Measurements from ENCODE around the gene TOB2. TPM values are rescaled to one million over a fixed set of nuclear protein-coding genes. Genes with fewer than 3 reads are reported as not detected.
A peak's percentile ranks its signal among the peaks of the same experiment; 100 is the strongest.

TOB2 gene
- total RNA-seq, 6 donors from 2014 or later = 32.8 to 53.6 (median 50.1) TPM

GRCh38 chr22:41478473-41478872, 31.9 kb upstream of the TOB2 start:
- DNase-seq = no peak
- peak overlapping the region; percentile 40 to 60 (median 53) for H3K27ac ChIP-seq

DNA sequence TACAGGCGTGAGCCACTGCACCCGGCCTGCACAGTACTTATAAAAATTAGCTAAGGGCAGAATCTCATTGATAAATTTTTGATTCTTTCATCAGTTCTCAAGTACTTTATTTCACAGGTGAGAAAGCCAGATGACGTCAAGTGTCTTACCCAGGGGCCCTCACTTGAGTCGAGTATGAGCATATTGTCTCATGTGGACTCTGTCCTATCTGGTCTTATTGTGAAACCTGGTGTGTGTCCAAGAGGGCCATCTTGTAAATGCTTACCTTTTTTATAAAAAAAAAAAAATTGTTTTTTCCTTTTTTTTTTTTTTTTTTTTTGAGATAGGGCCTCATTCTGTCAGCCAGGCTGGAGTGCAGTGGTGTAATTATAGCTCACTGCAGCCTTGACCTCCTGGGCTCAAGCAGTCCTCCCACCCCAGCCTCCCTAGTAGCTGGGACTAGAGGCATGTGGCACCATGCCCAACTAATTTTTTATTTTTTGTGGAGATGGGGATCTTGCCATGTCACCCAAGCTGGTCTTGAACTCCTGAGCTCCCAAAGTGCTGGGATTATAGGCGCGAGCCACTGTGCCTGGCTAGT, 28.4 kb upstream of the TOB2 start:
- TF ChIP-seq, protein P1, sequence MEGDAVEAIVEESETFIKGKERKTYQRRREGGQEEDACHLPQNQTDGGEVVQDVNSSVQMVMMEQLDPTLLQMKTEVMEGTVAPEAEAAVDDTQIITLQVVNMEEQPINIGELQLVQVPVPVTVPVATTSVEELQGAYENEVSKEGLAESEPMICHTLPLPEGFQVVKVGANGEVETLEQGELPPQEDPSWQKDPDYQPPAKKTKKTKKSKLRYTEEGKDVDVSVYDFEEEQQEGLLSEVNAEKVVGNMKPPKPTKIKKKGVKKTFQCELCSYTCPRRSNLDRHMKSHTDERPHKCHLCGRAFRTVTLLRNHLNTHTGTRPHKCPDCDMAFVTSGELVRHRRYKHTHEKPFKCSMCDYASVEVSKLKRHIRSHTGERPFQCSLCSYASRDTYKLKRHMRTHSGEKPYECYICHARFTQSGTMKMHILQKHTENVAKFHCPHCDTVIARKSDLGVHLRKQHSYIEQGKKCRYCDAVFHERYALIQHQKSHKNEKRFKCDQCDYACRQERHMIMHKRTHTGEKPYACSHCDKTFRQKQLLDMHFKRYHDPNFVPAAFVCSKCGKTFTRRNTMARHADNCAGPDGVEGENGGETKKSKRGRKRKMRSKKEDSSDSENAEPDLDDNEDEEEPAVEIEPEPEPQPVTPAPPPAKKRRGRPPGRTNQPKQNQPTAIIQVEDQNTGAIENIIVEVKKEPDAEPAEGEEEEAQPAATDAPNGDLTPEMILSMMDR (IDR thresholded peaks at IDR 0.05) = no peak
- TF ChIP-seq EP300 (IDR thresholded peaks at IDR 0.05) = no peak
- no peak for TF ChIP-seq POLR2A (IDR thresholded peaks at IDR 0.05)
- TF ChIP-seq POLR2AphosphoS5 (IDR thresholded peaks at IDR 0.05) = no peak
- H3K27ac ChIP-seq = no peak overlapping the region
- no peaks in the 10 kb centered on the region for H3K9me3 ChIP-seq
- 94 to 97% methylated on average over 6 of the region's 6 CpGs for WGBS, 2 donors
- ATAC-seq (ENCODE audit: low FRiP score in 2 of 2) = no peak
- no peak overlapping the region for H3K4me3 ChIP-seq
- H3K27me3 ChIP-seq = no peaks in the 10 kb centered on the region
- DNase-seq = no peak
- peaks cover 0 to 5% (median 0%) of the 10 kb centered on the region in 4 donors for H3K36me3 ChIP-seq
- H3K4me1 ChIP-seq = peaks cover 9 to 30% (median 19%) of the 10 kb centered on the region in 4 donors

More at GRCh38 chr22:41478473-41478872, 31.9 kb upstream of the TOB2 start:
- ATAC-seq (ENCODE audit: low FRiP score in 2 of 2) = no peak
- H3K27me3 ChIP-seq = no peaks in the 10 kb centered on the region
- no peak overlapping the region for H3K4me3 ChIP-seq
- peaks cover 0 to 5% (median 0%) of the 10 kb centered on the region in 4 donors for H3K36me3 ChIP-seq
- WGBS, 2 donors = 81 to 85% methylated on average over 2 of the region's 2 CpGs
- TF ChIP-seq POLR2A (IDR thresholded peaks at IDR 0.05) = no peak
- no peaks in the 10 kb centered on the region for H3K9me3 ChIP-seq
- peaks cover 18 to 46% (median 35%) of the 10 kb centered on the region in 4 donors for H3K4me1 ChIP-seq

DNA sequence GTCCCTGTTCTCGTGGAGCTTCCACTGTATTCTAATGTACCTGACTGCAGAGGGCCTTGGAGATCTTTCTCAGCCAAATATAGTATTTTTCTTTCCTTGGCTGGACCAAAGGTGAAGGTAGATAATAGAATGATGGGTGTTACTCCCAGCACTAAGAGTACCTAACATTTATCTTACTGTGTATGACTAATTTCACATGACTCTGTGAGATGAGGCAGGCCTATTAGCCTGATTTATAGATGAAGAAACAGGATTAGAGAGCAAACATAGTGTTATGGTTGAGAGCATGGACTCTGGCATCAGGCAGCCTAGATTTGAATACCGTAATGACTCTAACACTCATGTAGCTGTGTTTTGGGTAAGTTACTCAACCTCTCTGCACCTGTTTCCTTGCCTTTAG, 25.0 kb upstream of the TOB2 start:
- TF ChIP-seq, protein P1 (IDR thresholded peaks at IDR 0.05) = no peak
- TF ChIP-seq EP300 (IDR thresholded peaks at IDR 0.05) = no peak
- no peak for TF ChIP-seq POLR2A (IDR thresholded peaks at IDR 0.05)
- TF ChIP-seq POLR2AphosphoS5 (IDR thresholded peaks at IDR 0.05) = no peak
- ATAC-seq (ENCODE audit: low FRiP score in 2 of 2) (no peak), DNase-seq (no peak)
- Histone ChIP-seq H3K9me3 (no peaks in the 10 kb centered on the region), H3K4me3 (no peak overlapping the region), H3K27ac (no peak overlapping the region), H3K4me1 (peaks cover 14 to 27% (median 20%) of the 10 kb centered on the region in 4 donors), H3K27me3 (no peaks in the 10 kb centered on the region), H3K36me3 (peaks cover 0 to 11% (median 8%) of the 10 kb centered on the region in 4 donors)
- WGBS, 2 donors = 88 to 89% methylated on average over 2 of the region's 2 CpGs

GRCh38 chr22:41470886-41471285, 24.3 kb upstream of the TOB2 start:
- Histone ChIP-seq H3K9me3 (no peaks in the 10 kb centered on the region), H3K4me3 (no peak overlapping the region), H3K27me3 (no peaks in the 10 kb centered on the region), H3K4me1 (peaks cover 14 to 28% (median 20%) of the 10 kb centered on the region in 4 donors), H3K27ac (no peak overlapping the region), H3K36me3 (peaks cover 3 to 18% (median 15%) of the 10 kb centered on the region in 4 donors)
- 86 to 95% methylated on average over 2 of the region's 2 CpGs for WGBS, 2 donors
- TF ChIP-seq EP300 (IDR thresholded peaks at IDR 0.05) (no peak), POLR2A (IDR thresholded peaks at IDR 0.05) (no peak), POLR2AphosphoS5 (IDR thresholded peaks at IDR 0.05) (no peak)
- TF ChIP-seq, protein P1 (IDR thresholded peaks at IDR 0.05) = no peak
- DNase-seq (no peak), ATAC-seq (ENCODE audit: low FRiP score in 2 of 2) (no peak)

DNA sequence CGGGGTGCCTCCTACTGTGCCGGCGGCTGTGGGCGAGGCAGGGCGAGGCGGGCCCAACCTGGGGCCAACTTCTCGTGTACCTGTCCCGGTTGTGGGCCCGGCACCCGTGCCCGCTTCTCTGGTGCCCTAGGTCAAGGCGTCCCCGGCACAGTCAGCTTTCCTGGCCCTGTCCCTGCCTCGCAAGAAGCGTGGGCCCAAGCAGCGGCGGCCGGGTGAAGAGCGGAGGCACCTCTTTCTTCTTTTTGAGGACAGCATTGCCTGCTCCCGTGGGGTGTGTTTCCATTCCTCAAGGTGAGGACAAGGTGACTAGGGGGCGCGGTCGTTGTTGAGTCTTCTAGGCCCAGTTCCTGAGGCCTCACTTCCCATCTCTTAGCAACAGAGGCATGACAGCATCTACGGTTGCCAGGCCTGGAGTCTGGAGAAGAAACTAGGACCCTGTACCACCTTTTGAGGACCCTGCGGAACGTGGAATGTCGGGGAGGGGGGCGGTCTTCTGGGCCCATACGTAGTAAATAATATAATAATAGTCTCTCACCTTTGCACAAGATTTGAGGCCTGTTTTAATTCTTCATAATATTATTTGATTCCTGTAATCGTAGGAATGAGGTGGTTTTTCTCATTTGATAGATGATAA, 22.7 kb upstream of the TOB2 start:
- ATAC-seq (ENCODE audit: low FRiP score in 2 of 2) (peak; percentile 40 to 47), DNase-seq (peak in 1 of 2 donors; percentile 30)
- WGBS, 2 donors = 1 to 6% methylated on average over 11 to 16 of the region's 30 CpGs
- TF ChIP-seq POLR2AphosphoS5 (IDR thresholded peaks at IDR 0.05) = no peak
- TF ChIP-seq, protein P1 (IDR thresholded peaks at IDR 0.05) = peak in 2 of 6 experiments; percentile 9 to 32
- H3K4me1 ChIP-seq = peaks cover 14 to 28% (median 20%) of the 10 kb centered on the region in 4 donors
- H3K27ac ChIP-seq = peak overlapping the region; percentile 91 to 97 (median 96)
- peaks cover 18 to 33% (median 31%) of the 10 kb centered on the region in 4 donors for H3K36me3 ChIP-seq
- H3K27me3 ChIP-seq = no peaks in the 10 kb centered on the region
- no peaks in the 10 kb centered on the region for H3K9me3 ChIP-seq
- H3K4me3 ChIP-seq = peak overlapping the region; percentile 74 to 100 (median 100)

All from upper lobe of left lung (tissue), 6 donors.